ENCODE results near the gene DCLK3.

Gene DCLK3

DNA sequence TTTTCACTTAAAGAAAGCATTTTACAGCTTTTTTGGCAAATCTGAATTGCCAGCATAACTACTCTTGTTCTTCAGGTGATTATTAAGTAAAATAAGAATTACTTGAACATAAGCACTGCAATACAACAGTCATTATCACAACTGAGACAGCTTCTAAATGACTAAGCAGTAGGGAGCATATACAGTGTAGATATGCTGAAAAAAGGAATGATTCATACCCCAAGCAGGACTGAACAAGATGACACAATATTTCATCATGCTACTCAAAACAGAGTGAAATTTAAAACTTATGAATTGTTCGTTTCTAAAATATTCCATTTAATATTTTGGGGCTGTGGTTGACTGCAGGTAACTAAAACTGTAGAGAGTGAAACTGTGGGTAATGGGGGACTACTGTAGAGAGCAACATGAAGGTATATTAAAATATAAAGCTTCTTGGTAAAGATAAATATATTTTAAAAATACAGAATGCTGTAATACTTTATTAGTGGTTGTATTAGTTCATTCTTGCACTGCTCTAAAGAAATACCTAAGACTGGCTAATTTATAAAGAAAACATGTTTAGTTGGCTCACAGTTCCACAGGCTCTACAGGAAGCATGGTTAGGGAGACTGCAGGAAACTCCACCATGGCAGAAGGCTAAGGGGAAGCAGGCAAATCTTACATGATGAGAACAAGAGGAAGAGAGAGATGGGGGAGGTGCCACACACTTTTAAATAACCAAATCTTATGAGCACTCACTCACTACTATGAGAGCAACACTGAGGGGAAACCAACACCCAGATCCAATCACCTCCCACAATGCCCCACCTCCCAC is 84.8 kb downstream of the DCLK3 start:
- no peaks in the 10 kb centered on the region for H3K27me3 ChIP-seq (ENCODE audit: control insufficient read depth, insufficient read depth, low read length)
- no peak overlapping the region for H3K4me3 ChIP-seq (ENCODE audit: low read length)
- no peaks in the 10 kb centered on the region for H3K36me3 ChIP-seq (ENCODE audit: control insufficient read depth, insufficient read depth, low read length)
- H3K4me1 ChIP-seq (ENCODE audit: control insufficient read depth, insufficient read depth, low read length), result no peaks in the 10 kb centered on the region
- H3K9ac ChIP-seq (ENCODE audit: low read length), result no peak overlapping the region
- no peaks in the 10 kb centered on the region for H3K9me3 ChIP-seq (ENCODE audit: control insufficient read depth, low read length)

DNA sequence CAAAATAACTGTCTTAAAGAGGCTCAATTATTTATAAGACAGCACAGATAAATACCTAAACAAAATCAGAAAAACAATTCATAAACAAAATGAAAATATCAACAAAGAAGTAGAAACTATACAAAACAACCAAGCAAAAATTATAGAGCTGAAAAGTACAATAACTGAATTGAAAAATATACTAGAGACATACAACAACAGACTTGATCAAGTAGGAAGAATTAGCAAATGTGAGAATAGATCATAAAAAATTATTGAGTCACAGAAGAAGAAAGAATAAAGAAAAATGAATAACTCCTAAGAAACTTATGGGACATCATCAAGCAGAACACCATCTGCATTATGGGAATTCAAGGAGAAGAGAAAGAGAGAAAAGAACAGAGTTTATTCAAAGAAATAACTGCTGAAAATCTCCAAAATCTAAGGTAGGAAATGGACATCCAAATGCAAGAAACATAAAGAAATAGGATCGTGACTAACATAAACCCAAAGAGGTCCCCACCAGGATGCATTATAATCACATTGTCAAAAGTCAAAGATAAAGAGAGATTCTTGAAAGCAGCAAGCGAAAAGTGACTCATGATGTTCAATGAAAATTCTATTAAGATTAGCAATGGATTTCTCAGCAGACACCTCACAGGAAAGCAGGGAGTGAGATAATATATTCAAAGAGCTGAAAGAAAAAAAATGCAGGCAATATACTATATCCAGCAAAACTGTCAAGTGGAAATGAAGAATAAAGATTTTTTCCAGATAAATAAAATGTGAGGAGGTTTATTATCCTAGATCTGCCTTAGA is 85.9 kb downstream of the DCLK3 start:
- Histone ChIP-seq H3K4me1 (ENCODE audit: control insufficient read depth, insufficient read depth, low read length) (no peaks in the 10 kb centered on the region), H3K9ac (ENCODE audit: low read length) (no peak overlapping the region)

DNA sequence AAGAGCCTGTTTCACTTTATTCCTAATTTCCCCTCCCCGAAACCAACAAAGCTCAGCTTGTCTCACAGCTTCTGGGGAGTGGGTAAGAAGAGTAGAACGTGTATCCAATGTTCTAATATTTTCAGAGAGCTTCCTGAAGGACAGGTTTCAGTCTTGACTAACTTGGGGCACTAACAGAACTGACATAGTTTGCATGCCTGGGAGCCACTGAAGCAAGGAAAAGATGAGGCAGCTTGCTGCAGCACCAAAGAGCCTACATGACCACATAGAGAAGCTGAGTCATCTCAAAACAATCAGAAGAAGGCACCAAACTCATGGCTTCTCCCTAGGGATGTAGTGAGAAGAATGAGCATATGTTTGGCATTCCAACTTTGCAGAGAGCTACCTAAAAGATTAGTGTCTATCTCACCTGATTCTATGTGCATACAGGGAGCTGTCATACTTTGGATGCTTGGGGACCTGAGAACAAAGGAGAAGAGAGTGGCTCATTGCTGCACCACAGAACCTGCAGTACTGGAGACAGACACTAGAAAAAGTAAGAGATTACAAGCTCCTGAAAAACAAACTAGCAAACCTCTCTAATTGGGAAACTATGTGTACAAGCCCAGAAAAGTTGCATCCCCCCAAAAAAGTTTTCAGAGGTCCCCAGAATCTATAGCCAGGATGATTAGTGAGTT is 86.9 kb downstream of the DCLK3 start:
- Histone ChIP-seq H3K4me1 (ENCODE audit: control insufficient read depth, insufficient read depth, low read length) (no peaks in the 10 kb centered on the region), H3K27me3 (ENCODE audit: control insufficient read depth, insufficient read depth, low read length) (no peaks in the 10 kb centered on the region), H3K36me3 (ENCODE audit: control insufficient read depth, insufficient read depth, low read length) (no peaks in the 10 kb centered on the region), H3K9ac (ENCODE audit: low read length) (no peak overlapping the region), H3K9me3 (ENCODE audit: control insufficient read depth, low read length) (no peaks in the 10 kb centered on the region), H3K4me3 (ENCODE audit: low read length) (no peak overlapping the region)

More for the DNA sequence above, 85.9 kb downstream of the DCLK3 start:
- Histone ChIP-seq H3K27me3 (ENCODE audit: control insufficient read depth, insufficient read depth, low read length) (no peaks in the 10 kb centered on the region), H3K36me3 (ENCODE audit: control insufficient read depth, insufficient read depth, low read length) (no peaks in the 10 kb centered on the region), H3K9me3 (ENCODE audit: control insufficient read depth, low read length) (no peaks in the 10 kb centered on the region), H3K4me3 (ENCODE audit: low read length) (no peak overlapping the region)

- Histone ChIP-seq H3K9me3 (ENCODE audit: control insufficient read depth, low read length) (no peaks in the 10 kb centered on the region), H3K4me1 (ENCODE audit: control insufficient read depth, insufficient read depth, low read length) (no peaks in the 10 kb centered on the region), H3K27me3 (ENCODE audit: control insufficient read depth, insufficient read depth, low read length) (no peaks in the 10 kb centered on the region), H3K4me3 (ENCODE audit: low read length) (no peak overlapping the region), H3K9ac (ENCODE audit: low read length) (no peak overlapping the region), H3K36me3 (ENCODE audit: control insufficient read depth, insufficient read depth, low read length) (no peaks in the 10 kb centered on the region)
These were observed 89.5 kb downstream of the DCLK3 start for GRCh38 chr3:36674816-36675215.

DNA sequence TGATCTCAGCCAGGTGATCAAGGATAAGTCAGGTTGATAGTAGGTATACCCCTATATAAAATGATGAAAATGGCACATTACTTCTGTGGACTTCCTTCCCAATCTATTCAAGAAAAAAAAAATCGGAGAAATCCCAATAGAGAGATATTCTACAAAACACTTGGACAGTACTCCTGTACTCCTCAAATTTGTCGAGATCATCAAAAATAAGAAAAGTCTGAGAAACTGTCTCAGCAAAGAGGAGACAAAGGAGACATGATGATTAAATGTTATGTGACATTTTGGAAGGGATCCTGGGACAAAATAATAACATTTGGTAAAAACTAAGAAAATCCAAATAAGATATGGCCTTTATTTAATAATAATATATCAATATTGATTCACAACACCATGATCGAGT is 94.6 kb downstream of the DCLK3 start:
- H3K36me3 ChIP-seq (ENCODE audit: control insufficient read depth, insufficient read depth, low read length), result no peaks in the 10 kb centered on the region
- no peaks in the 10 kb centered on the region for H3K27me3 ChIP-seq (ENCODE audit: control insufficient read depth, insufficient read depth, low read length)
- H3K4me1 ChIP-seq (ENCODE audit: control insufficient read depth, insufficient read depth, low read length), result no peaks in the 10 kb centered on the region
- no peak overlapping the region for H3K4me3 ChIP-seq (ENCODE audit: low read length)
- H3K9ac ChIP-seq (ENCODE audit: low read length), result no peak overlapping the region
- no peaks in the 10 kb centered on the region for H3K9me3 ChIP-seq (ENCODE audit: control insufficient read depth, low read length)

DNA sequence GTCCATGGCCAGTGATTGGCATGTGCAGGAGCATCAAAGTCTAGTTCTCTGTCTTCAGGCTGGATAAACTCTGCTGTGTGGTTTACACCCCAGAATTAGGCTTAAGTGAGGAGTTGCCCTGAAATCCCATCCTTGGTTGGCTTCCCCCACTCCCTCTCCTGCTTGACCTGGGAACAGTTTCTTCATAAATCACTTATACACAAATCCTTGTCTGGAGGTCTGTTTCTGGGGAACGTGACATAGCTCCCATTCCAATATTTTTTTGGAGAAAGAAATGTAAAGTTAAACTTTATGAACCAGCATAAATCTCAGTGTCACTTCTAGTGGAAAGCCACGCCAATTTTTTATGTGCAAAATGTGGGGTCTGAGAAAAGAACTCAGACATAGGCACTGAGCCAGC is 98.2 kb downstream of the DCLK3 start:
- Histone ChIP-seq H3K4me3 (ENCODE audit: low read length) (no peak overlapping the region), H3K27me3 (ENCODE audit: control insufficient read depth, insufficient read depth, low read length) (no peaks in the 10 kb centered on the region)

DNA sequence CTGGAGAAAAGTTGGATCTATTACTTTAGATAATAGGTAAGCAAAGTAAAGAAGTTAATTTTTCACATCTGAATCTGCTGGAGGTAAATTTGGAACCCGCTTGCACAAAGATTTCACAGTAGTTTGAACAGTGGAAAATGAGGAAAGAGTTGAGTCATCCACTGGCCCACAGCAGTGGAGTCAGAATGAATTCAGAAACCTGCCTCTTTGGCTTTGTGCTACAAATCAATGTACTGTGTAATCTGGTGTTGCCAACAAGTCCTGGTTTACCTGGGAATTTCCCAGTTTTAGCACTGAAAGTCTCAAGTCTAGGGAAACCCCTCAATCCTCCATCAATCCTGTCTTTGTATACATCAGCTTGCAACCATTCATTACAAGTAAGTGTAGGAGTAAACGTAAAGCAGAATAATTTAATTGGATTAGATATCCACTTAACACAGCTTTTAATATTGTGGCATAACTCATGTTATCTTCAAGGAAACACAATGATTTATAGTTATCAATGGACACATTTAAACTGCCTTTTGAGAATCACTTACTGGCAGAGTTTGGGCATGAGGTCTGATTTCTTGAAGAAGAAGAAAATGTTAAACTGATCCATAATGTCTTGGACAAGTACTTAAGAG is 100.6 kb downstream of the DCLK3 start:
- Histone ChIP-seq H3K9ac (ENCODE audit: low read length) (no peak overlapping the region), H3K9me3 (ENCODE audit: control insufficient read depth, low read length) (no peaks in the 10 kb centered on the region), H3K4me1 (ENCODE audit: control insufficient read depth, insufficient read depth, low read length) (no peaks in the 10 kb centered on the region), H3K4me3 (ENCODE audit: low read length) (no peak overlapping the region), H3K36me3 (ENCODE audit: control insufficient read depth, insufficient read depth, low read length) (no peaks in the 10 kb centered on the region), H3K27me3 (ENCODE audit: control insufficient read depth, insufficient read depth, low read length) (no peaks in the 10 kb centered on the region)

More for the DNA sequence above, 98.2 kb downstream of the DCLK3 start:
- H3K9me3 ChIP-seq (ENCODE audit: control insufficient read depth, low read length), result no peaks in the 10 kb centered on the region
- no peaks in the 10 kb centered on the region for H3K36me3 ChIP-seq (ENCODE audit: control insufficient read depth, insufficient read depth, low read length)
- no peak overlapping the region for H3K9ac ChIP-seq (ENCODE audit: low read length)
- H3K4me1 ChIP-seq (ENCODE audit: control insufficient read depth, insufficient read depth, low read length), result no peaks in the 10 kb centered on the region

DNA sequence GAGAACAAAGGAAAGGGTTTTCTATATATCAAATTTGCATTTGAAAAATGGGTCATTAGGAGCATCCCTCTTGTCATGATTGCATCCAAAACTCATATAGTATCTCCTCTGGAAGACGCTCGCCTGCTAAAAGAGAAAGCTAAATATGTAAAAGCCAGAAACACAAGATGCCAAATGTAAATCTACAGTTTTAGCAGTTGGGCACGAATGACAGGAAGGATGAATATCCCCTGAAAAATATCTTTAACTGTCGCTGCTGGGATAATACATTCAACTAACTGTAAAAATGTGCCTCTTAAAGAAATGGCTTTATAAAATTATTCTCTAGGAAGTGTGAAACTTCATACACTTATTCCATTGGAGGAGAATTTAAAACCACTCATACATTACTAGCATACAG is 101.7 kb downstream of the DCLK3 start:
- Histone ChIP-seq H3K27me3 (ENCODE audit: control insufficient read depth, insufficient read depth, low read length) (no peaks in the 10 kb centered on the region), H3K4me1 (ENCODE audit: control insufficient read depth, insufficient read depth, low read length) (no peaks in the 10 kb centered on the region), H3K36me3 (ENCODE audit: control insufficient read depth, insufficient read depth, low read length) (no peaks in the 10 kb centered on the region), H3K9me3 (ENCODE audit: control insufficient read depth, low read length) (no peaks in the 10 kb centered on the region), H3K4me3 (ENCODE audit: low read length) (no peak overlapping the region), H3K9ac (ENCODE audit: low read length) (no peak overlapping the region)

All from mucosa of stomach (tissue), 1 donor.